SKM-1 (cell line): Measurements from ENCODE around the gene WIPF3.

Source experiments
- DNase-seq: peaks from one replicate; lab custom pipeline; 2025; ENCODE audit not compliant: unreplicated experiment; lab: John Stamatoyannopoulos, UW

Gene WIPF3

DNA sequence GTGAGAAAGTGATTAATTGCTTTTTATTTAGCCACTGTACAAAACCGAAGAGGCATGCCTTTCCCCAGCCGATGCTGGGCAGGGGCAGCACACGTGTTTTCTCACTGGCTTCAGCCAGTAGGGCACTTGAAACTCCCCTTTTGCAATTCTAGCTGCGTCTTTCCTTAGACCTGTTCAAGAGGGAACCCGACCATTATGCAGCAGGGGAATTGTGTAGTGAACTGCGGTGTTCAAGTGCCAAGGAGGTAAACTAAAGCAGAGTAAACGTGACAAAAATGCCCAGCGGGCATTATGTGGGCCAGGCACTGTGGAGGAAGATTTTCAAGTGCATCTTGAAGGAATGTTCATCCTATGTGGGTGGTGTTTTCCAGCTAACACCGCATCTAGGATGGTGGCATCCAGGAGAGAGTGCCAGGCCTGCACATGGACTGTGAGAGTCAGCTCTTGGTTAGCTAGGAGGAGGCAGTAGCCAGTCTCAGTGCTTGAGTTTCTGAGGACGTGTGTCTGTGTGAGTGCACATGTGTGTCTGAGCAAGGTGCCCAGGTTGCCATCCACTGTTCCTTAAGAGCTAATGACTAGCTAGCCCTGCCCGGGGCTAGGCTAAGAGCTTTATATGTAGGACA lies 3.3 kb downstream of the WIPF3 start:
- DNase-seq, result no peak

DNA sequence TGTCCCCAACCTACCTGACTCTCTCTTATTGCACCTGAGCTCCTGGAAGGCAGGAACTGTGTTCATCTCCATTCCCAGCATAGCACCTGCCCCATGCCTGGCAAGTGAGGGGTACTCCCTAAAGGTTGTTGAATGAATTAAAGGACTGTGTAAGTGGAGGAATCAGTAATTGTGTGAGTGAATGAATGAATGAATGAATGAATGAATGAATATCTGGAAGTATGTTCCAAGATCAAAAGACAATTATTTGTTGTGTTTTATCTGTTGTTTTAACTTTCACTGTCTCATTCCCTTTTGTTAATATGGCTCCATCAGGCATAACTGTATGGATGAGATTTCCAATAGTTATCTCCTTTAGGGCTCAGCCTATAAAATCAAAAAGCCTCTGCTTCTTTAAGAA lies 4.0 kb downstream of the WIPF3 start:
- DNase-seq, result no peak

DNA sequence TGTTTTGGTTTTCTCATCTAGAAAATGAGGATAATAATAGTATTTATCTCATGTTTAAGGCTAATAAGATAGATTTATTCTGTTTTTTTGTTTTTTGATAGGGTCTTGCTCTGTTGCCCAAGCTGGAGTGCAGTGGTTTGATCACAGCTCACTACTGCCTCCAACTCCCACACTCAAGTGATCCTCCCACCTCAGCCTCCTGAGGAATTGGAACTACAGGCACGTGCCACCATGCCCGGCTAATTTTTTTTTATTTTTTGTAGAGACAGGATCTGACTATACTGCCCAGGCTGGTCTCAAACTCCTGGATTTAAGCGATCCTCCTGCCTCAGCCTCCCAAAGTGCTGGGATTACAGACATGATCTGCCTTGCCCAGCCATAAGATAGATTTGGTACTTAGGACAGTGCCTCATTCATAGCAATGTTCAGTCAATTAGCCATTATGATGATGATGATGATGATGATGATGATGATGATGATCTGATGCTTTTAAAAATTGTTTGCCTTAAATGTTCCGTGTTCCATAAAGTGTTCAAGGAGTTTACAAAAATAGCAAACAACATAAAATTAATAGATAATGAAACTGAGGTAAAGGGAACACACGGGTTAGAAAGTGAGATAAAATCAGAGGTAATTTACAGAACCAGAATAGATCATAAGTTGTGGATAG lies 4.6 kb downstream of the WIPF3 start:
- no peak for DNase-seq

DNA sequence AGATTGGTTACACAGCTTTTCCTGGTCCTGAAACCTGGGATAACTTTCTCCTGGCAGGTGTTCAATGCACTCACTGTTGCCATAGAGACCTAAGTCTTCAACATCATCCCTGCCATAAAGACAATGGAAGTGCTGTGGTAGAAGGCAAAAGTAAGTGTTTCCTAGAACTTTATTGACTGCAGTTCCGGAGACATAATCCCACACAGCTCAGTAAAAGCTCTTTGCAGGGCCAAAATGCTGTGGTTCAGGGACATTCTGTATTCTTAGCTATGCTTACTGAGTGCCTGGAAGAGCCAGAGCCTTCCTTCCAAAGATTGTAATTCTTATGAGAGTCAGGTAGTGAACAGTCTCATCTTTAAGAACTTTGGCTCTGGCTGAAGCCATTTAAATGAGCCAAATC lies 5.3 kb downstream of the WIPF3 start:
- no peak for DNase-seq

DNA sequence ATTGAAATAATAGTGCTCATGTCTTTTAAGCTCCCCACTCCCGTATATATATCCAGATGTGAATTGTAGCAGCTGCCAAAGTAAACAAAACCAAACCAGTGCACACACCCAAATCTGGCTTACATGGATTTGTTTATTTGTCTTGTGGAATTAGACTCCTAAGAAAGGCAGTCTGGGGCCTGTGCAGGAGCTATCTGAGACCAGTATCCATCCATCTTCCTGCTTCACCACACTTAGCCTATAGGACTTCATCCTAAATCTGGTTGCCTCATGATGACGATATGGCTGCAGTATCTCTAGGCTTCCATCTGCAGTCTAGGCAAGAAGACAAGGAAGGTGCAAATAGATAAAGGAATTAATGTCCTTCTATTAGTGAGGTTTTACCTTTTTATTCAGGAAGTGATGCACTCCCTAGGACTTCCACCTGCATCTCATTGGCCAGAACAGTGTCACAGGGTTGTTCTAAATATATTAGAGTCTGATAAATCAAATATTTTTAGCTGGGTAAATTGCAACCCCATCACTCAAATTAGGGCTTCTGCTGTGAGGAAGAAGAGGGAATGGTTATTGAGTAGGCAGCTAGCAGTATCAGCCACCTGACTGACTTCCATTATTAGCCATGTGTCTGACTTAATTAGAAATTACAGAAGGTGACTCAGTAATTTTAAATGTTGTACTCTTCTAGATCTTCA lies 6.0 kb downstream of the WIPF3 start:
- DNase-seq, result no peak

DNA sequence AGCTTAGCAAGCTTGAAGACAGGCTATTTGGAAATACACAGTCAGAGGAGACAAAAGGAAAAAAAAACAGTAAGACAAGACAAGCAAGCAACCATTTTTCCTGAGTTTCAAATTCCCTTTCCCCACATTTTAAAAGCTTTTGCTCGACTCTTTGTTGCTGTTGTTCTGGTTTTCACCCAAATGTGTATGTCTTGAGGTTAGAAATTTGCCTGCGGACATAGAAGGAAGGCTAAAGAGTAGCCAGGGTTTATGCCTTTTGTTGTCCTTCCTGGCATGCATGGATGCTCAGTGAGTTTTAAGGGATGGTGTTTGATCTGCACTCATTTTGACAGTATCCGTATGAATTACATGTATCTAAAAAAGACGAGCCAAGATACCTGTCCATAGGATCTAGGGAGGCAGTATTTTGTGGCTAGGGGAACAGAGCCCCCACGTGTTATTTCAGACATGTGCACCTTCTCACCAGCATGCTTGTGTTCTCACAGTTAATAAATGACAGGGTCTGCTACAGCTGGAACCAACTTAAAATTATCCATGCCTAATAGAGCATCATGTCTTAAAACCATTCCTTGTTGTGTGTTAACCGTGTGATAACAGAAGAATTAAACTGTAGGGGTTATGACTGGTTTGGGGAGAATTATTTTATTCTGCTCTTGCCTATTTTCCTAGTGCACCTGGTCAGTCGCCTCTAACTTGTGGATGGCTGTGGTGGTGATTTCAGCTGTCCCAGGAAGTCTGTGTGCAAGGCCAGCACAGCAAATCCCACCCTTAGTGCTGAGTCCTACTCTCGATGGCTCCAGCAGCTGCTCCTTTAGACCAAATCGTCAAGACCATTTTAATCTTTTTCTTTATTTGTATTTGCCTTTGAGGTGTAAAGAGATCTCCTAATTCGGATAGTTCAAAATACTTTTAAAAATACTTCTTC lies 9.1 kb downstream of the WIPF3 start:
- no peak for DNase-seq

DNA sequence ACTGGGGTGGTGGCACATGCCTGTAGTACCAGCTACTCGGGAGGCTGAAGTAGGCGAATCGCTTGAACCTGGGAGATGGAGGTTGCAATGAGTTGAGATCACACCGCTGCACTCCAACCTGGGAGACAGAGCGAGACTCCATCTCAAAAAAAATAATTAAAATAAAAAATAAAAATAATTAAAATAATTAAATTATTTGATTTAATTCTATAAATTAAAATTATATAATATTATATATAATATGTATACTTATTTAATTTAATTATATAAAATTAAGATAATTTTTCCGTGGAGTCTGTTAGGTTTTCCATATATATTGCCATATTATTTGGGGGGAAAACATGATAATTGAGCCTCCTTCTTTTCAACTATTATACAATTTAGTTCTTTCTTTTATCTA lies 12.0 kb downstream of the WIPF3 start:
- DNase-seq, result no peak

DNA sequence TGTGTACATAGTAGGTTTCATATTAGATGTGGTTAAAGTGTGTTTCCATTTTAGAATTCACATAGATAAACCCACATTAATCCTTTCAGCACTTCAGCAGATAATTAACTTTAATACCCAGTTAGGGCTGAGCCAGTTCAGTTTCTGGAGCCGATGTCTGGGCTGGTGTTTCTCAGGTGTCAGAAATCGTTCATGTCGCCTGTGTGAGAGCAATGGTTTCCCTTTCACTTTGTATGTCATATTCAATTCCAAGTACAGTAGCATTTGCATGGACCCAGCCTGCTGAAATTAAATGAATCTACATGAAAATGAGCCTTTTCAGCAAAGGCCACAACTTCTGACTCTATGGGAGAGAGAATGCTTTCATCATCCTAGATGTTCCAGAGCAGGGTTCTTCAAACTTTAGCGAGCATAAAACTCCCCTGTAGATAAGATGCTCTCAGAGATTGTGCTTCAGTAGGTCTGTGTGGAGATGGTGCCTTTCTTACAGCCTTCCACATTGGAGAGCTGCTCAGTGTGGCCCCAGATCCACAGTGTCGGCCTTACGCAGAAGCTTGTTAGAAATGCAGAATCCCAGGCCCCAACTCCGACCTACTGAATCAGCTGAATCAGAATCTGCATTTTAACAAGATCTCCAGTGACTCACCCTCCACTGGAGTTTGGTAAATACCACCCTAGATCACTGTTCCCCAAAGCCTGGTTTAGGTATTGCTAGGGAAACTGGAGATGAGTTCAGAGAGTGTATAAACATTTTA lies 19.6 kb downstream of the WIPF3 start:
- no peak for DNase-seq

DNA sequence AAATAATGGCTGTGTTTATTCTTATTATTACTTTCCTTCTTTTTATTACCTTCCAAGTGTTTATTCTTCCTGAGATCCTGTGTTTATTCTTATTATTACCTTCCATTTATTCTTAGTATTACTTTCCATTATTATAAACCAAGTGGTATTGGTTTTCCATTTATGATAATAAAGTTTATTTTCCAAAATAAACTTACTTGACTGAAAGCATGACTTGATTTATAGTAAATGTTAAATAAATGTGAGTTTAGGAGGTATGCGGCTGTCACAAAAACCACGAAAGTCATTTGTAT lies 20.2 kb downstream of the WIPF3 start:
- no peak for DNase-seq

DNA sequence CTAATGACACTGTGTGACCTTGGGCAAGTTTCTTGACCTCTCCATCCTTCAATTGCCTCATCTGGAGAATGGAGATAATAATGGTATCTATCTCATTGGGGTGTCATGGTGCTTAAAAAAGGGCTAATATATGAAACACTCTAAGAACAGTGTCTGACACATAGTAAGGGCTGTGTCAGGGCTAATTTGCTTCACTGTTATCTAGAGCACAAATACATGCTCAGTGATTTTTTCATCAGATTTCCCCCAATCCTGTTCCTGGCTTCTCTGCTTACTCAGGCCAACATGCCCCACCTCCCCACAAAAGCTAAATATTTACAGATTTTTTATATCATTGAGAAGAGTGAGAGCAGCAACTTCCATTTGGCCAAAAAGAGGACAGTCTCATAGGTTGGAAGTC lies 20.6 kb downstream of the WIPF3 start:
- DNase-seq, result no peak

DNA sequence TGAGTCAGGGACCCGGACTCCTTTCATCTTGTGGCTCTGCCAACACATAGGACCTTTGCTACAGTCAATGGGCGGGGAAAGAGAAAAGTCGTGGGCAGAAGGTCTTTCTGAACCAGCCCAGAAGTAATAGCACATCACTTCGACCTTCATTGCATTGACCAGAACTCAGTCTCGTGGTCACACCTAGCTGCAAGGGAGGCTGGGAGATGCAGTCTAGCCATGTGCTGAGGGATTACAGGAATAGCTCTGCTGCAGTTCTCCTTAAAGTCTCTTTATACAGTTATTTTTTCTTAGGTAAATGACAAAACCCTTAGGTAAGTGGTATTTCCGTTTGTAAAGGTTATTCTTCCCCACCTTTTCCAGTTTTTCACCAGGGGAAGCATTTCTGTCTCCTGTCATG lies 25.4 kb downstream of the WIPF3 start:
- no peak for DNase-seq

DNA sequence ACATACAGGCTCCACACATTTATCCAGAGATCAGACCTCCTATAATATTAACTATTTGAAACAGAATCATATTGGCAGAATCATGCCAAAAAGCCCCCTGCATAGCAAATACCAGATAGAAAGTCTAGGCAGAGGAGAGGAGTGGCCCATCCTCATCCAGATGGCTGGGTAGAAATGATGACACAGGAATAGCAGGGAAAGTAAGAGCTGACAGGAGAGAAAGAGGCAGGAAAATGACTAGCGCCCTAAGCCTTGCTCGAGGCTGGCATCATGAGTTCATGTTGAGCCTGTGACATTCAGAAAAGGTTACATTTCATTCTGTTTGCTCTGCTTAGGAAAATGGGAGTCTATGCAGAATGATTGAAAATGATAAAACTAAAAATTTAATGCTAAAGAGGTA lies 27.6 kb downstream of the WIPF3 start:
- no peak for DNase-seq

DNA sequence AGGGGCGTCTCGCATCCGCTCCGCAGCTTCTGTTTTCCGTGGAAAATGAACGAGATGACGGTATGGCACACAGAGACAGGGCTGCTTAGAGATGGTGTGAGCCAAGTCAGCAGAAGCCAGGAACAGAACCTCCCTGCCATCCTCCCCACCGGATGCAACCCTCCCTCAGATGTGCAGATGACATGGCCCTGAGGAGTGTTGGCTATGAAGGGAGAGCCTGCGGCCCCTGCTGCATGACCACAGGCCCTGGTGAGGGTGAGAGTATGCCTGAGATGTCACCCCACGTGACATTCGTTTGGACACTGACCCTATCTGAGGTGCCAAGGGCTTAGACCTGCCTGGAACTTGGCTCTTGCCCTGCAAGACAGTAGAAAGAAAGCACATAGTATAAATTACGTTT lies 29.4 kb downstream of the WIPF3 start:
- no peak for DNase-seq

DNA sequence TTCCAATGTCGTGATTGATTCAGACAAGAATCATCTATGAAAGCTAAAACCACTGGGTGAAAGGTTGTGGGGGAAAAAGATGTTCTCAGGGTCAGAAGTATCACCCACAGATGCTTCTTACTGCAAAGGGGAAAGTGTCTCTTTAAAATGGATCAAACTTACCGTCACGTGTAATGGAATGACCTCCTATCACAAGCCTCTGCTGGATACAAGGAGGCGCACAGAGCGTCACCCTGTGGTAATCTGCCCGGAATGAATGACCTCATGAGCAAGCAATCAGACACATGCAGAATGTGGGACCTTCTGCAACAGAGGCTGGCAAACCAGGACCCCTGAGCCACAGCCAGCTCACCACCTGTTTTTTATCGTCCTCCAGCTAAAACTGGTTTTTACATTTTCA lies 33.0 kb downstream of the WIPF3 start:
- DNase-seq, result no peak

DNA sequence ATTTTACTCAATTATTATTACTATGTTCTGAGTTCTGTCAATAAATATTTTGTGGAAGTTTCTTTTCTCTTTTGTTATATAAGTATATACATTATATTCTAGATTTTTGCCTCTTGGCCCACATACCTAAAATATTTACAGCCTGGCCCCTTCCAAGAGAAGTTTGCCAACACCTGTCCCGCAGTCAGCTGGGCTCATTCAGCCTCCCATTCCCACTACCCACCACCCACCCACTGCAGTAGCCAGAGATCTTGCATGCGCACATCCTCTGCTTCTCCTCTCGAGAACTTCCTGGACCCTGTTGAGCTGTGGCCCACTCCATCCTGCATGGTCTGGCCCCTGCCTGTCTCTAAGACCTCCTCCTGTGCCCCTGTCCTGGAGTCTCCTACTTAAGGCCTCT lies 33.6 kb downstream of the WIPF3 start:
- DNase-seq, result no peak

DNA sequence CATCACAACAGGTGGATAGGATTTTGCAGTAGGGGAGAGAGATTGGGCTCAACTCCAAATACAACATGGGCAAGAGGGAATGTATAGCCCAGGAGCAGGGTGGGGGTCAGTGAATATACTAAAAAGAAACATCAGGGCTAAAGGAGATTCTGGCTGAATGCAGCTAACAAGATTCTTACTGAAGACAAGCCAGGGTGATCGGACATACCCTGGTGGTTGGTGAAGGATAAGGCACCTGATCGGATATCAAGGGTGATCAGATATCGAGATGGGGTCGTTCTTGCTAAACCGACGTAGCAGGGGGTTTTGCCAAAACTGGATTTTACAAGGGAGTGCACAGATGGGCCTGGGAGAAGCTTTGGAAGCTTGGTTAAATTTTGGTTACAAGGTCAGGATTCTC lies 34.4 kb downstream of the WIPF3 start:
- no peak for DNase-seq

DNA sequence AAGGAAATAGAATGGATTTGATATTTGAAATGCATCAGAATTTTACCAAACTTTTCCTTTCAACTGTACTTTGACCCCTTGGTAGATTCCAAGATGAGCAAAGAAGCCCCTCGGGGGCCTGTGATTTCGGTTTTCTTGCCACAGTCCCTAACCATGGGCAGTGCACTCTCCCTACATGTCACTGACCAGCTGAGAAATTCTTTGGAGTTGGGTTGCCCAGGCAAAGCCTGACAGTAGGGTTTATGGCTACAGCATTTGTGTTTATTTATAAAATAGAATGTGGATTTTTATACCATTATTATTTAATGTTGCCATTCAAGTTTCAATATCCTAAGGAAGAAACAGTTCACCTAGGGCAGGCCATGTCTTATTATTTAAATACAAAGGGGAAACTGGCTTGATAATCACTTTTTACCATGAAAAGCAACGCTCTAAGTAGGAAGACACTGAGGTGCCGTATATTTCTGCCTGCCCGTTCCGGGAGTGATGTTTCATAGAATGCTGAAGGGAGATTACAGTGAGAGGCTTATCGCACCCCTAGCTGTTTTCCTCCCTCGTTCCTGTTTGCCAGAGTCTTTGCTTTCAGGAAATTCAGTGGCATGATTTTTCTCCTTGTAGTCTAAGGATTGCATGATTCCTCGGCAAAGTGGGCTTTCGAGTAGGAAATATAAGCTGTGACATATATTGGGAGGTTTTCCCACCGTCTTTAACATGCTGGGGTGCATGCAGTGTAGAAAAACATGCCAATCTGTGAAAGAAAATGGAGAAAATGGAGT lies 35.8 kb downstream of the WIPF3 start:
- no peak for DNase-seq

DNA sequence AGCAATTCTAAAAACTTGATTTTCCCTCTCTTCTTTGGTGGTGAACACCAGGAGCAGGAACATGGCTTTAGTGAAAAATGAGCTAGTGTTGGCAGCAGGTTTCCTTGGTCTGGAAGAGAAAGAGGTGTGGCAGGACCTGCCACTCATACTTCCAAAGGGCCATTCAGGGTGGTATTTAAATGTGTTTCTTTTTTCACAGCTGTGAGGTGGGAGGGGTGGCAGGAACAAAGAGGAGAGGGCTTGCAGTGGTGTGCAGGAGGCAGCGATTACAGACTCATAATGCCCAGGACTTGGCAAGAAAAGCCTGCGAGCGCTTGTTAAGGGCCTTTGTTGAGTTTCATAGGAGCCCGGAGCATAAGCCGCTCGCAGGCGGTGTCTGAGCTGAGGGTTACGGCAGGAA lies 36.8 kb downstream of the WIPF3 start:
- DNase-seq, result no peak

DNA sequence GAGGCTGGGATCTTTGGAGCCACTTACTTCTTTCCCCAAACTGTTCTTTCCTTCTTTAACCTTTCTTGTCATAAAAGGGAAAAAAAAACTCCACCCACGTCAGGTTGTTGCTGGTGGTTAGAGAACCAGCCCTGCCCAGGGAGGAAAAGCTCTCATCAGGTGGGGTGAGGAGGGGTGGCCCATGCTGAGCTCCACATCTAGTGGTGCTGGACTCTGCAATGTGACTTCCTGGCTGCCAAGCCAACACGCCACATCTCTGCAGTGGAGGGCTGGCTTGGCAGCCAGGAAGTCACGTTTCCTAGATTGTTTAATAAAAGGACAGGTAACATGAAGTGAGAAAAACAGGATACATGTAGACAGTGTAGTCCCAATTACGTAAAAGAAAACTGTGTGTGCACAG lies 37.4 kb downstream of the WIPF3 start:
- no peak for DNase-seq

DNA sequence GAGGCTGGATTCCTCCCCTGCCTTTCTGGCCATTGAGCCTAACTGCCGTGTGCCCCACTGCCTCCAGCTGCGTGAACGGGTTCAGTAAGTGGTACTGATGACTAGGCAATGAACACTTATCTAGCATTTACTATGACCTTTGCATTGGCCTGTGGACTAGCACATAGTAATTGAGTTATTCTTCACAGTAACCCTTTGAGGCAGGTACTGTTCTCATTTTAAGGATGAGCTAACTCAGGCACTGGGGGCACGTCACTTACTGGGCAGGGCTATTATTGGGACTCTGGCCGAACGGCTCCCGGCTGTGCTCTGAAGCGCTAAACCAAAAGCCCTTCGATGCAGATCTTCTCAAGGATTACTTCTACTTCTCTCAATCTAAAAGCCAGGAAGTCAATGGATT lies 38.3 kb downstream of the WIPF3 start:
- no peak for DNase-seq
